AG09319 (cell line): ENCODE data around the gene GOLGA6C.
"Not testable (repeated sequence)": the region's sequence is repeated elsewhere in the genome, so short reads cannot be mapped to it uniquely, and the experiment has no call there.

Source experiments
- DNase-seq: peaks from one replicate; pipeline ENCODE4 v3.0.0-alpha.2; 2010; ENCODE audit warnings: low read depth; ENCODE audit errors: extremely low read depth
- TF ChIP-seq, protein P1 (sequence below): IDR thresholded peaks from 2 replicates; pipeline ENCODE4 v1.5.1; 2011; ENCODE audit warnings: low read depth, mild to moderate bottlenecking, inconsistent platforms, low read length, moderate library complexity

Gene GOLGA6C, protein sequence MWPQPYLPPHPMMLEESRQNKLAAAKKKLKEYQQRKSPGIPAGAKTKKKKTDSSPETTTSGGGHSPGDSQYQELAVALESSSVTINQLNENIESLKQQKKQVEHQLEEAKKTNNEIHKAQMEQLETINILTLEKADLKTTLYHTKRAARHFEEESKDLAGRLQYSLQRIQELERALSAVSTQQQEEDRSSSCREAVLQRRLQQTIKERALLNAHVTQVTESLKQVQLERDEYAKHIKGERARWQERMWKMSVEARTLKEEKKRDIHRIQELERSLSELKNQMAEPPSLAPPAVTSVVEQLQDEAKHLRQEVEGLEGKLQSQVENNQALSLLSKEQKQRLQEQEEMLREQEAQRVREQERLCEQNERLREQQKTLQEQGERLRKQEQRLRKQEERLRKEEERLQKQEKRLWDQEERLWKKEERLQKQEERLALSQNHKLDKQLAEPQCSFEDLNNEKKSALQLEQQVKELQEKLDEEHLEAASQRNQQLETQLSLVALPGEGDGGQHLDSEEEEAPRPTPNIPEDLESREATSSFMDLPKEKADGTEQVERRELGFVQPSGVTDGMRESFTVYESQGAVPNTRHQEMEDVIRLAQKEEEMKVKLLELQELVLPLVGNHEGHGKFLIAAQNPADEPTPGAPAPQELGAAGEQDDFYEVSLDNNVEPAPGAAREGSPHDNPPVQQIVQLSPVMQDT

GRCh38 chr15:75258034-75258433 is at the start of gene GOLGA6C:
TSS of gene GOLGA6C (plus strand) at chr15:75258334. CDS start at chr15:75258599, 265 bp downstream.
- not testable (repeated sequence) for DNase-seq

- TF ChIP-seq, protein P1, sequence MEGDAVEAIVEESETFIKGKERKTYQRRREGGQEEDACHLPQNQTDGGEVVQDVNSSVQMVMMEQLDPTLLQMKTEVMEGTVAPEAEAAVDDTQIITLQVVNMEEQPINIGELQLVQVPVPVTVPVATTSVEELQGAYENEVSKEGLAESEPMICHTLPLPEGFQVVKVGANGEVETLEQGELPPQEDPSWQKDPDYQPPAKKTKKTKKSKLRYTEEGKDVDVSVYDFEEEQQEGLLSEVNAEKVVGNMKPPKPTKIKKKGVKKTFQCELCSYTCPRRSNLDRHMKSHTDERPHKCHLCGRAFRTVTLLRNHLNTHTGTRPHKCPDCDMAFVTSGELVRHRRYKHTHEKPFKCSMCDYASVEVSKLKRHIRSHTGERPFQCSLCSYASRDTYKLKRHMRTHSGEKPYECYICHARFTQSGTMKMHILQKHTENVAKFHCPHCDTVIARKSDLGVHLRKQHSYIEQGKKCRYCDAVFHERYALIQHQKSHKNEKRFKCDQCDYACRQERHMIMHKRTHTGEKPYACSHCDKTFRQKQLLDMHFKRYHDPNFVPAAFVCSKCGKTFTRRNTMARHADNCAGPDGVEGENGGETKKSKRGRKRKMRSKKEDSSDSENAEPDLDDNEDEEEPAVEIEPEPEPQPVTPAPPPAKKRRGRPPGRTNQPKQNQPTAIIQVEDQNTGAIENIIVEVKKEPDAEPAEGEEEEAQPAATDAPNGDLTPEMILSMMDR = no peak
- no peak for DNase-seq
These were observed 49.4 kb upstream of the GOLGA6C start for GRCh38 chr15:75208501-75209288.

DNA sequence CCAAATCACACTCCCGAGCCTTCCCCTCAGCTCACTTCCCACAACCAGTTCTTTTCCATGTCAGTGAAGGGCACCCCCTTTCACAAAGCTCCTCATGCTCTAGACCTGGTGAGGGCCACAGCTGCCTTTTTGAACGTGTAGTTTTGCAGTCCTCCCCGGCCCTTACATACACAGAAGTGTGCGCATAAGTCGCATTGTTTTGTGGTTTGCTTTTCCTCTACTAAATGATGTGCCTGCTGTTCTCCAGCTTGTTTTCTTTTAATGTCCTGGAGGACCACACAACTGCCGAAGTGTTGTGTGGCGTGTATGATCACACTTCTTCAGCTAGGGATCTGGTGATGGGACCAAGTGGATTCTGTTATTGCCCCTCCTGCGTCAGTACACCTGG is 48.9 kb upstream of the GOLGA6C start:
- TF ChIP-seq, protein P1 = no peak
- DNase-seq = no peak

- DNase-seq = no peak
- TF ChIP-seq, protein P1 = no peak
These were observed 47.3 kb upstream of the GOLGA6C start for GRCh38 chr15:75210811-75211230.

DNA sequence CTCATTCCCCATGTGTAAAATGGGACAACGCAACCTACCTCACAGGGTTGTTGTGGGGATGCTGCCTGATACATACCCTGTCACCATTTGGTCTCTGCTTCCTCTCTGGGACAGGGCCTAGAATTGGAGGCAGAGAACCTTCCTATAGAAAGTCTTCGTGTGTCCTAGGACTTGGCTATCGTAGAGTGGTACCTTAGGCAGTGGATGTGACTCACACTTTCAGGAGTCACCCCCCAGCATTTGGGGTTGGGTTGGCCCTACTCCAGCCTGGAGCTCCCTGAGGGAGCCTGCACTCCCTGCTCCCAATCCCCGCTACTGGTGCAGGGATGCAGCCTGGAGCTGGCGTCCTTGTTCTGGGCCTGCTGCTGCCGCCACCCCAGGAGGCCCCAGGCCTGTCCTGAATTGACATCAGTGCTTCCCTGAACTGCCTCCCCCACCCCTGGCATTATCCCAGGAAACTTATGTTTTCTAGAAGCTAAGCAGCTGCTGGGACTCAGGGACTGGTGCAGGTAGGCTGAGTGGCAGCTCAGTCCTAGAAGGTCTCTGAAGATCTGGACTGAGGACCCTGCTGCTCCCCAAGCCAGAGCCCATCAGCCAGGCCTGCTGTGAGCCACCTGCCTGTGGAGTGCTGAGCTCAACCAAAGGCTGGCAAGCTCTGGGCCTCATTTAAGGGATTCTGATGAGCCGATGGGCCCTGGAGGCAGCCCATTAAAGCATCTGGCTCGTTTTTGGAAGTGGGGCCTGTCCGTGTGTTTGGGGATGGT is 46.5 kb upstream of the GOLGA6C start:
- no peak for DNase-seq
- TF ChIP-seq, protein P1 = no peak

- TF ChIP-seq, protein P1 = no peak
- DNase-seq = no peak
These were observed 45.8 kb upstream of the GOLGA6C start for GRCh38 chr15:75212200-75212858.

DNA sequence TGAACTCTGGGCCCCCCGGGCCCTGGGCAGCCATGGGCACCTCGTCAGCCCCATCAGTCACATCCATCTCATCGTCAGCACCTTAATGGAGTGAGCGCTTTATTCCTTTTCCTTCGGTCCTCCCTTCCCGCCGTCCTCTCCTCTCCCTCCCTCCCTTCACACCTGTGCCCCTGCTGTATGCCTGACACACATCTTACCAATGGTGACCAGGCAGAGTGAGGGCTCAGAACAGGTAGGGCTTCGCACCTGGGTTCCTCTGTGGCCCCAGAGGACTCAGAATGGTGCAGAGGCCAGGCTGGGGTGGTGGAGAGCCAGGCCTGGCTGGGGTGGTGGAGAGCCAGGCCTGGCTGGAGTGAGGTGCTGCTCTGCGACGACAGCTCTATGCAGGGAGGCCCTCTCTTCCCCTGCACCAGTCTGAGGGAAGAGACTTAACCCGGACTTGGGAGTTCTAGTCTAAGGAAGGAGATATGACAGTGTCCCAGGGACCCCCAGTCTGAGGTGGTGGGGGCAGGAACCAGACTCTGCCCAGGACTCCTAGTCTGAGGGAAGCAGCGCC is 44.8 kb upstream of the GOLGA6C start:
- TF ChIP-seq, protein P1 = no peak
- no peak for DNase-seq
